ENCODE results near the gene HSDL1.
A peak's percentile ranks its signal among the peaks of the same experiment; 100 is the strongest.

The HSDL1 gene

GRCh38 chr16:84104231-84104630 lies 40.7 kb downstream of the HSDL1 start:
- DNase-seq, result no peak

GRCh38 chr16:84103678-84104077 lies 41.3 kb downstream of the HSDL1 start:
- no peak for DNase-seq

GRCh38 chr16:84098939-84099338 lies 46.0 kb downstream of the HSDL1 start:
- DNase-seq, result no peak

GRCh38 chr16:84096447-84097005 lies 48.5 kb downstream of the HSDL1 start:
- DNase-seq, result no peak

- DNase-seq, result no peak
Measured at GRCh38 chr16:84095466-84095865, 49.5 kb downstream of the HSDL1 start.

GRCh38 chr16:84093879-84094270 lies 51.1 kb downstream of the HSDL1 start:
- no peak for DNase-seq

- no peak for DNase-seq
Measured at GRCh38 chr16:84093120-84093878, 51.7 kb downstream of the HSDL1 start.

- DNase-seq, result peak; percentile 2
Measured at GRCh38 chr16:84091460-84091859, 53.5 kb downstream of the HSDL1 start.

GRCh38 chr16:84090211-84090610 lies 54.8 kb downstream of the HSDL1 start:
- no peak for DNase-seq

- DNase-seq, result no peak
Measured at GRCh38 chr16:84088695-84089395, 56.1 kb downstream of the HSDL1 start.

GRCh38 chr16:84087466-84088151 lies 57.4 kb downstream of the HSDL1 start:
- DNase-seq, result no peak

GRCh38 chr16:84087001-84087400 lies 58.0 kb downstream of the HSDL1 start:
- DNase-seq, result no peak

GRCh38 chr16:84086341-84086740 lies 58.6 kb downstream of the HSDL1 start:
- DNase-seq, result no peak

- DNase-seq, result no peak
Measured at GRCh38 chr16:84085773-84086172, 59.2 kb downstream of the HSDL1 start.

GRCh38 chr16:84085271-84085667 lies 59.7 kb downstream of the HSDL1 start:
- no peak for DNase-seq

- DNase-seq, result peak; percentile 54
Measured at GRCh38 chr16:84084570-84085270, 60.3 kb downstream of the HSDL1 start.

GRCh38 chr16:84082835-84083569 lies 62.0 kb downstream of the HSDL1 start:
- DNase-seq, result no peak

GRCh38 chr16:84082110-84082509 lies 62.9 kb downstream of the HSDL1 start:
- no peak for DNase-seq

- no peak for DNase-seq
Measured at GRCh38 chr16:84081446-84081989, 63.5 kb downstream of the HSDL1 start.

GRCh38 chr16:84080813-84081212 lies 64.2 kb downstream of the HSDL1 start:
- no peak for DNase-seq

GRCh38 chr16:84080378-84080777 lies 64.6 kb downstream of the HSDL1 start:
- DNase-seq, result no peak

- no peak for DNase-seq
Measured at GRCh38 chr16:84079664-84080063, 65.3 kb downstream of the HSDL1 start.
